Bronchial epithelial cell (primary cell): ENCODE measurements around the gene ADAMTS15. TPM values are rescaled to one million over a fixed set of nuclear protein-coding genes. Genes with fewer than 3 reads are reported as not detected.
A peak's percentile ranks its signal among the peaks of the same experiment; 100 is the strongest.

Experiments used
- DNase-seq: peaks from one replicate; pipeline ENCODE4 v3.0.0-alpha.2; 2010; ENCODE audit warnings: low read depth
- FAIRE-seq: peaks from 2 replicates; lab custom pipeline; 2011; peaks lifted over from hg19 to GRCh38; lab: Jason Lieb, UNC
- H3K27me3 ChIP-seq: 2 replicates; pipeline ENCODE4 v1.5.1; 2011; ENCODE audit warnings: low read length; ENCODE audit not compliant: control insufficient read depth, insufficient read depth
- H3K36me3 ChIP-seq: 2 replicates; pipeline ENCODE4 v1.5.1; 2011; ENCODE audit warnings: low read length; ENCODE audit not compliant: control insufficient read depth, insufficient read depth
- H3K4me3 ChIP-seq: 2 replicates; pipeline ENCODE4 v1.5.1; 2011; ENCODE audit warnings: mild to moderate bottlenecking, low read depth, low read length, control low read depth
- CTCF ChIP-seq: IDR thresholded peaks from 2 replicates; pipeline ENCODE4 v1.5.1; 2011; ENCODE audit warnings: mild to moderate bottlenecking, moderate library complexity, low read length, control low read depth, inconsistent platforms; ENCODE audit not compliant: insufficient read depth, severe bottlenecking
- total RNA-seq: library from RNA; depleted of rRNA; stranded (reverse); fragments of >200 nt; gene quantifications from 2 replicates; pipeline ENCODE4 v1.2.1, GENCODE V29; 2014

Gene ADAMTS15
- total RNA-seq, 1 donor from 2014 or later, result 0.26 TPM

- no peak for DNase-seq
- Histone ChIP-seq H3K27me3 (no peaks in the 10 kb centered on the region), H3K36me3 (no peaks in the 10 kb centered on the region), H3K4me3 (no peak overlapping the region)
- TF ChIP-seq CTCF, result no peak
- FAIRE-seq, result peak; percentile 83
Measured at GRCh38 chr11:130454491-130455252, 6.2 kb downstream of the ADAMTS15 start.

GRCh38 chr11:130455483-130456127, 7.2 kb downstream of the ADAMTS15 start:
- FAIRE-seq (no peak), DNase-seq (no peak)
- no peaks in the 10 kb centered on the region for H3K27me3 ChIP-seq
- H3K4me3 ChIP-seq, result no peak overlapping the region
- TF ChIP-seq CTCF, result no peak
- H3K36me3 ChIP-seq, result no peaks in the 10 kb centered on the region

GRCh38 chr11:130456286-130456685, 7.8 kb downstream of the ADAMTS15 start:
- no peaks in the 10 kb centered on the region for H3K27me3 ChIP-seq
- DNase-seq (no peak), FAIRE-seq (no peak)
- TF ChIP-seq CTCF, result no peak
- no peaks in the 10 kb centered on the region for H3K36me3 ChIP-seq
- no peak overlapping the region for H3K4me3 ChIP-seq

GRCh38 chr11:130457623-130458409, 9.4 kb downstream of the ADAMTS15 start:
- no peak for FAIRE-seq
- H3K4me3 ChIP-seq, result no peak overlapping the region

GRCh38 chr11:130458410-130458729, 9.9 kb downstream of the ADAMTS15 start:
- FAIRE-seq, result no peak
- Histone ChIP-seq H3K27me3 (no peaks in the 10 kb centered on the region), H3K36me3 (no peaks in the 10 kb centered on the region), H3K4me3 (no peak overlapping the region)
- DNase-seq, result no peak
- no peak for TF ChIP-seq CTCF

More at GRCh38 chr11:130457623-130458409, 9.4 kb downstream of the ADAMTS15 start:
- no peak for TF ChIP-seq CTCF
- DNase-seq, result peak; percentile 71
- Histone ChIP-seq H3K36me3 (no peaks in the 10 kb centered on the region), H3K27me3 (no peaks in the 10 kb centered on the region)
